Upper lobe of right lung (tissue), 1 donor: ENCODE data around the gene DYRK1A. TPM values are rescaled to one million over a fixed set of nuclear protein-coding genes. Genes with fewer than 3 reads are reported as not detected.

ENCODE experiments used
- ATAC-seq: fragments of 200-7000 bp; cut with Tn5 transposase; one replicate; pipeline ENCODE4 v1.9.1; 2020; ENCODE audit warnings: mild to moderate bottlenecking, moderate library complexity
- DNase-seq: peaks from one replicate; pipeline ENCODE4 v3.0.0-alpha.2; 2020
- H3K27ac ChIP-seq: fragments of 200-600 bp; one replicate; pipeline ENCODE4 v1.8.0; 2022
- H3K27me3 ChIP-seq: fragments of 200-600 bp; one replicate; pipeline ENCODE4 v1.8.0; 2022; ENCODE audit warnings: mild to moderate bottlenecking
- H3K36me3 ChIP-seq: fragments of 200-600 bp; one replicate; pipeline ENCODE4 v1.8.0; 2022
- H3K4me1 ChIP-seq: fragments of 200-600 bp; one replicate; pipeline ENCODE4 v1.8.0; 2022
- H3K4me3 ChIP-seq: fragments of 200-600 bp; one replicate; pipeline ENCODE4 v1.8.0; 2022; ENCODE audit warnings: mild to moderate bottlenecking
- H3K9me3 ChIP-seq: fragments of 200-600 bp; one replicate; pipeline ENCODE4 v1.8.0; 2022
- intact Hi-C: fragments of 100-400 bp; cut with DNase I; formaldehyde crosslinking; loops from one replicate; pipeline ENCODE4 v1.11.0; 2022
- total RNA-seq: library from RNA; stranded (reverse); fragmentation: NEBNext Ultra II Directional; extraction: Animal tissue kit (Norgen Biotek cat#: 25700); gene quantifications from one replicate; pipeline ENCODE4 v1.2.1, GENCODE V29; 2021
- TF ChIP-seq, protein P1 (sequence below): fragments of 200-600 bp; IDR thresholded peaks from one replicate; pipeline ENCODE4 v1.8.0; 2022; ENCODE audit warnings: antibody characterized with exemption
- donor health status: DM: no; HTN: yes; CAD: no; lungs with severe emphysema.

Gene DYRK1A
- total RNA-seq, 1 donor from 2014 or later: 70.9 TPM

DNA sequence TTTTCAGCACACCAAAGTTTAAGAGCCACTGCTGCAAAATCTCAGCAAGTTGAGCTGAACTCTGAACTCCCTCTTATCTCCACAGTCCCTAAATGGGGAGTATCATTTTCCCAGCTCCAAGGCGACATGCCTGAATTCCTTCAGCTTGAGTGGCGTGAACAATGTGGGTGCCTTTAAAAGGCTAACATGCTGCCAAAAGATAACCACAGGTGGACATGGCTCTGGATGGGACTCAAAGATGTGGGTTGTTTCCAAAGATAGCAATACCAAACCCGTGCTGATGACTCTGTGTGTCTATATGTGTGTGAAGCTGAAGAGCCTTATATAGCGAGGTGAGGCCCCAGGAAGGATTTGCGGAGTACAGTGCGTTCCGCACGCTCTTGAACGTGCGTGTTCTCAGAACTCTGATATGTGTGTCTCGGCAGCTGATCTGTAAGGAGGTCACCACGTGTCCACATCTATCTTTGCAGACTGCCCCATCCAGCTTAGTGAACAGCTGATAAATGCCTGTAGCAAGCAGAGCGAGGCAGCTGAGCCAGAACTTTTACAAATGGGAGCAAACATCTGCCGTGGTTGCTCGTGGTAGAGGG is 189.2 kb downstream of the DYRK1A start:
- no peak overlapping the region for H3K4me3 ChIP-seq
- intact Hi-C loops: no loop called here
- TF ChIP-seq, protein P1, sequence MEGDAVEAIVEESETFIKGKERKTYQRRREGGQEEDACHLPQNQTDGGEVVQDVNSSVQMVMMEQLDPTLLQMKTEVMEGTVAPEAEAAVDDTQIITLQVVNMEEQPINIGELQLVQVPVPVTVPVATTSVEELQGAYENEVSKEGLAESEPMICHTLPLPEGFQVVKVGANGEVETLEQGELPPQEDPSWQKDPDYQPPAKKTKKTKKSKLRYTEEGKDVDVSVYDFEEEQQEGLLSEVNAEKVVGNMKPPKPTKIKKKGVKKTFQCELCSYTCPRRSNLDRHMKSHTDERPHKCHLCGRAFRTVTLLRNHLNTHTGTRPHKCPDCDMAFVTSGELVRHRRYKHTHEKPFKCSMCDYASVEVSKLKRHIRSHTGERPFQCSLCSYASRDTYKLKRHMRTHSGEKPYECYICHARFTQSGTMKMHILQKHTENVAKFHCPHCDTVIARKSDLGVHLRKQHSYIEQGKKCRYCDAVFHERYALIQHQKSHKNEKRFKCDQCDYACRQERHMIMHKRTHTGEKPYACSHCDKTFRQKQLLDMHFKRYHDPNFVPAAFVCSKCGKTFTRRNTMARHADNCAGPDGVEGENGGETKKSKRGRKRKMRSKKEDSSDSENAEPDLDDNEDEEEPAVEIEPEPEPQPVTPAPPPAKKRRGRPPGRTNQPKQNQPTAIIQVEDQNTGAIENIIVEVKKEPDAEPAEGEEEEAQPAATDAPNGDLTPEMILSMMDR: no peak
- peaks cover 3% of the 10 kb centered on the region for H3K4me1 ChIP-seq
- no peak overlapping the region for H3K27ac ChIP-seq
- H3K9me3 ChIP-seq: no peaks in the 10 kb centered on the region
- no peak for DNase-seq
- H3K27me3 ChIP-seq: no peaks in the 10 kb centered on the region
- ATAC-seq: no peak
- H3K36me3 ChIP-seq: no peaks in the 10 kb centered on the region

DNA sequence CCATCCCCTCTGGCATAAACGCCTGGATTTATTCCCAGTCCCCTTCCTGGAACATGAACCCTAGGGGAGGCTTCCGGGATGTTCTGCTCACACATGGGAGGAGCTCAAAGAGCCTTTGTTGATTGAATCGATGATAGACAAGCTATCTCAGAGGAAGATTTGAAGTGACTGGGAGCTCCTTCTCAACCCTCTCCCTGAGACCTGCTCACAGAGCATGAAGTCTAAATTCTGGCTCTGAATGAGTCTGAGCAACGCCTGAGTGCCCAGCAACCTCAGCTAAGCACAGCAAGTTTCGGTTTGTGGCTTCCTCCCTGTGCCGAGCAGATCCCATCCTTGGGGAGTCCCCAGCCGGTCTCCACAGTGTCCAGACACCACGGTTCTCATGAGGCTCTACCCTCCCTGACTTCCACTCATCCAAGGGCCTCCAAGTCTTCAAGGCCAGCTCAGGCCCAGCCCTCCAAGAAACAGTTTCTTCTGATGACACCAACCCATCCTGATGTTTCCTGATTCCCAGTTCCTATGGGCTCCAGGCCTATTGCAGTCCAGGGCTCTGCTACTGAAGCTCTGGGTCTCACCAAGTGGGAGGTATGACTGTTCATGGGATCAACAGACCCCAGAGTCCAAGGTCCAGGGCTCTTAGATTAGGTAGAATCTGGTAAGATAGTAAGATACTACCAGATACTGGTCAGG is 190.8 kb downstream of the DYRK1A start:
- ATAC-seq: no peak
- H3K4me1 ChIP-seq: no peaks in the 10 kb centered on the region
- intact Hi-C loops: no loop called here
- DNase-seq: no peak
- no peaks in the 10 kb centered on the region for H3K9me3 ChIP-seq
- TF ChIP-seq, protein P1: no peak
- no peaks in the 10 kb centered on the region for H3K36me3 ChIP-seq
- H3K4me3 ChIP-seq: no peak overlapping the region
- H3K27me3 ChIP-seq: no peaks in the 10 kb centered on the region
- H3K27ac ChIP-seq: no peak overlapping the region

DNA sequence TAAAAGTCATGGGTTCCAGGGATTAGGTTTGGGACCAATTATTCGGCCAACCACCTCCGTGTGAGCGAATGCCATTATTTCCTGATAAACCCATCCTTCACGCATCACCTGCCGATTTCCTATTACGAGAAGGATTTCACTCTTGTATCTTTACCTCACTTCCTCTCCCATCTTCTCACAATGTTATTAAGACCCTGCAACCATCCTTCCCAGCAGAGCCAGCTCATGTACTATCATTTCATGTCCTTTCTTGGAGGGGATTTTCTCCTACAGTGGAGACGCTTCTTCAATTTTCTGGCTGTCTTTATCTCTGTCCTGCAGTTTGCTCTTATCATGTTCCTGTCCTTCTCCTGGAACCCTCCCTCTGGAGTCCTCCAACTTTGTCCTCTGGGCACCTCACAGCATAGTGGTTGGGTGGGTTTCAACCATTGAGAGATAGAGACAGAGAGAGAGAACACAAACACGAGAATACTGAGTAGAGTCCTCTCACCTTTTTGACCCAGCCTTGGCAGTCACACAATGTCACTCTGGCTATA is 192.2 kb downstream of the DYRK1A start:
- Histone ChIP-seq H3K9me3 (no peaks in the 10 kb centered on the region), H3K27ac (no peak overlapping the region), H3K4me3 (no peak overlapping the region), H3K4me1 (peaks cover 4% of the 10 kb centered on the region), H3K36me3 (no peaks in the 10 kb centered on the region), H3K27me3 (no peaks in the 10 kb centered on the region)
- no peak for DNase-seq
- ATAC-seq: no peak
- intact Hi-C loops: no loop called here
- TF ChIP-seq, protein P1: no peak

DNA sequence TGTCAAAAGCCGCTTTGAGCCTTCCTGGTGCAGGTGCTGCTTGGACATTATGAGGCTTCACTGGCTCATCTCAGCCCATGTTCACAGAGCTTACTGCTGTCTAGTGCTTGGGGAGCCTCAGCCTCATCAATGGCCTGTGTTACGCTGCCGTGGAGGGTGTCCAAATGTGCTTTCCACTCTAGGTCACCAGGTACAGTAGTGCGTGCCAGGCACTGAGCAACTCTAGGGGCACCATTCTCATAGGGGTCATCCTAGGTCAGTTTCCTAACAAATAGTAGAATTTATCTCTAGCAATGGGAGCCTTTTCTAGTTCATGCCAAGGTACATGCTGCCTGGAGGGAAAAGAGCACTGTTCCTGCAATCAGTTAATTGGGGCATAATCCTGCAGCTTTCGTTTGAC is 193.8 kb downstream of the DYRK1A start:
- no peak for DNase-seq
- H3K27me3 ChIP-seq: no peaks in the 10 kb centered on the region
- H3K4me1 ChIP-seq: peaks cover 16% of the 10 kb centered on the region
- no peak overlapping the region for H3K4me3 ChIP-seq
- H3K9me3 ChIP-seq: no peaks in the 10 kb centered on the region
- ATAC-seq: no peak
- TF ChIP-seq, protein P1: no peak
- H3K36me3 ChIP-seq: no peaks in the 10 kb centered on the region
- no peak overlapping the region for H3K27ac ChIP-seq
- intact Hi-C loops: no loop called here

DNA sequence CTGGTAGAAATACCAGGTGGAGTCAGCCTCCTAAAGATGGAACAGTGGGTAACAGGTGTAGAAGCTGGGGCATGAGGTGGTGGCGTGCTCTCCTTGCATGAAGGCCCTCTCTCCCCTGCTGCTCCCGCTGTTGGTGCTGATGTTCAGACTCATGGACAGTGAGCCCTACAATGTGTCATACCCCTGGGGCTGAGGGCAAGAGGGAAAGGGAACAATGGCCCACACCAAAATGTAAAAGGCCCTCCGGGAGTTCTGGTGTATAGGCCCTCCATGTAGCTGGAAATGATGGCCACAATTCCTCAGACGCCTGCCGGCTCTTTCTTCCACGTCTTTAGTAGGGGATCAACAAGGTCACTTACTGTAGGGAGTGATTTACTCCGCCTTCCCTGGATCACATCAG is 194.9 kb downstream of the DYRK1A start:
- H3K27ac ChIP-seq: no peak overlapping the region
- no peaks in the 10 kb centered on the region for H3K36me3 ChIP-seq
- intact Hi-C loops: no loop called here
- peaks cover 16% of the 10 kb centered on the region for H3K4me1 ChIP-seq
- no peak overlapping the region for H3K4me3 ChIP-seq
- H3K27me3 ChIP-seq: no peaks in the 10 kb centered on the region
- ATAC-seq (no peak), DNase-seq (no peak)
- TF ChIP-seq, protein P1: no peak
- H3K9me3 ChIP-seq: no peaks in the 10 kb centered on the region
